Measurements from ENCODE around the gene PCDHA7. TPM values are rescaled to one million over a fixed set of nuclear protein-coding genes. Genes with fewer than 3 reads are reported as not detected.
"Not testable (repeated sequence)": the region's sequence is repeated elsewhere in the genome, so short reads cannot be mapped to it uniquely, and the experiment has no call there.

PCDHA7 gene
- total RNA-seq, 1 donor from 2014 or later: not detected

DNA sequence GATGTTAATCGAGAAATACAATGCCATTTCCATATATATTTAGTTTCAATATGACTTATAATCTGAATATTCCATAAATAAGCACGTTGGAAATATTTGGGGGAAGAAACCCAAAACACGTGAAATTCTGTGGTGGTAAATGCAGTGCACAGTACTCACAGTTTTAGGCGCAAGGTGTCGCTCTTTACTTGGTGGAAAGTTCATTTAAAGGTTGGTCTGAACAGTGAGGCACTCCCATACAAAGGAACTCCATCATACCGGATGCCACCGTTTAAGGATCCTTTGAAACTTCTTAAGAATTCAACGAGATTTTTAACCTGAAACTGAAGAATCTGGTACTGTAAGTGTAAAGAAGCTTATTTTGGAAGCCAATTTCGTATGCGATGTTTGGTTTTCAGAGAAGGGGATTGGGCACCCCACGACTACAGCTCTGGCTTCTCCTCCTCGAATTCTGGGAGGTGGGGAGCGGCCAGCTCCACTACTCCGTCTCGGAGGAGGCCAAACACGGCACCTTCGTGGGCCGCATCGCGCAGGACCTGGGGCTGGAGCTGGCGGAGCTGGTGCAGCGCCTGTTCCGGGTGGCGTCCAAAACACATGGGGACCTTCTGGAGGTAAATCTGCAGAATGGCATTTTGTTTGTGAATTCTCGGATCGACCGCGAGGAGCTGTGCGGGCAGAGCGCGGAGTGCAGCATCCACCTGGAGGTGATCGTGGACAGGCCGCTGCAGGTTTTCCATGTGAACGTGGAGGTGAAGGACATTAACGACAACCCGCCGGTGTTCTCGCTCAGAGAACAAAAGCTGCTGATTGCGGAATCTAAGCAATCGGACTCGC lies 34.9 kb downstream of the PCDHA7 start, which contains the start of gene PCDHA11:
Gene PCDHA11 (plus strand): TSS at position 237 of the 834 bp plus-strand sequence. CDS start 147 bp downstream, at position 384.
- Histone ChIP-seq H3K36me3 (no peaks in the 10 kb centered on the region), H3K4me3 (no peak within 1 kb of the TSS), H3K4me1 (no peaks in the 10 kb centered on the region), H3K27me3 (ENCODE audit: low read depth) (peaks cover 97% of the 10 kb centered on the region), H3K9me3 (replicated peaks) (peaks cover 52% of the 10 kb centered on the region), H3K27ac (replicated peaks) (no peak within 1 kb of the TSS)
- DNase-seq: no peak
- intact Hi-C loops (cut with micrococcal nuclease): no loop called here
- TF ChIP-seq, protein P1, sequence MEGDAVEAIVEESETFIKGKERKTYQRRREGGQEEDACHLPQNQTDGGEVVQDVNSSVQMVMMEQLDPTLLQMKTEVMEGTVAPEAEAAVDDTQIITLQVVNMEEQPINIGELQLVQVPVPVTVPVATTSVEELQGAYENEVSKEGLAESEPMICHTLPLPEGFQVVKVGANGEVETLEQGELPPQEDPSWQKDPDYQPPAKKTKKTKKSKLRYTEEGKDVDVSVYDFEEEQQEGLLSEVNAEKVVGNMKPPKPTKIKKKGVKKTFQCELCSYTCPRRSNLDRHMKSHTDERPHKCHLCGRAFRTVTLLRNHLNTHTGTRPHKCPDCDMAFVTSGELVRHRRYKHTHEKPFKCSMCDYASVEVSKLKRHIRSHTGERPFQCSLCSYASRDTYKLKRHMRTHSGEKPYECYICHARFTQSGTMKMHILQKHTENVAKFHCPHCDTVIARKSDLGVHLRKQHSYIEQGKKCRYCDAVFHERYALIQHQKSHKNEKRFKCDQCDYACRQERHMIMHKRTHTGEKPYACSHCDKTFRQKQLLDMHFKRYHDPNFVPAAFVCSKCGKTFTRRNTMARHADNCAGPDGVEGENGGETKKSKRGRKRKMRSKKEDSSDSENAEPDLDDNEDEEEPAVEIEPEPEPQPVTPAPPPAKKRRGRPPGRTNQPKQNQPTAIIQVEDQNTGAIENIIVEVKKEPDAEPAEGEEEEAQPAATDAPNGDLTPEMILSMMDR (IDR thresholded peaks at IDR 0.05; ENCODE audit: borderline replicate concordance): peak; percentile 16

DNA sequence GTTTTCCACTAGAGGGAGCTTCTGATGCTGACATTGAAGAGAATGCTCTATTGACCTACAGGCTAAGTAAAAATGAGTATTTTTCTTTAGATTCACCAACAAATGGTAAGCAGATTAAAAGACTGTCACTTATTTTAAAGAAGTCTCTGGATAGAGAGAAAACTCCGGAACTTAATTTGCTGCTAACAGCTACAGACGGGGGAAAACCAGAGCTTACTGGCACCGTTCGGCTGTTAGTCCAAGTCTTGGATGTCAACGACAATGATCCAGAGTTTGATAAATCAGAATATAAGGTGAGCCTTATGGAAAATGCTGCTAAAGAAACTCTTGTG lies 35.5 kb downstream of the PCDHA7 start:
- DNase-seq: no peak
- Histone ChIP-seq H3K36me3 (no peaks in the 10 kb centered on the region), H3K4me1 (no peaks in the 10 kb centered on the region), H3K9me3 (replicated peaks) (peaks cover 48% of the 10 kb centered on the region), H3K4me3 (no peak overlapping the region), H3K27ac (replicated peaks) (no peak overlapping the region), H3K27me3 (ENCODE audit: low read depth) (peaks cover 97% of the 10 kb centered on the region)
- TF ChIP-seq, protein P1 (IDR thresholded peaks at IDR 0.05; ENCODE audit: borderline replicate concordance): no peak
- intact Hi-C loops (cut with micrococcal nuclease): no loop called here

DNA sequence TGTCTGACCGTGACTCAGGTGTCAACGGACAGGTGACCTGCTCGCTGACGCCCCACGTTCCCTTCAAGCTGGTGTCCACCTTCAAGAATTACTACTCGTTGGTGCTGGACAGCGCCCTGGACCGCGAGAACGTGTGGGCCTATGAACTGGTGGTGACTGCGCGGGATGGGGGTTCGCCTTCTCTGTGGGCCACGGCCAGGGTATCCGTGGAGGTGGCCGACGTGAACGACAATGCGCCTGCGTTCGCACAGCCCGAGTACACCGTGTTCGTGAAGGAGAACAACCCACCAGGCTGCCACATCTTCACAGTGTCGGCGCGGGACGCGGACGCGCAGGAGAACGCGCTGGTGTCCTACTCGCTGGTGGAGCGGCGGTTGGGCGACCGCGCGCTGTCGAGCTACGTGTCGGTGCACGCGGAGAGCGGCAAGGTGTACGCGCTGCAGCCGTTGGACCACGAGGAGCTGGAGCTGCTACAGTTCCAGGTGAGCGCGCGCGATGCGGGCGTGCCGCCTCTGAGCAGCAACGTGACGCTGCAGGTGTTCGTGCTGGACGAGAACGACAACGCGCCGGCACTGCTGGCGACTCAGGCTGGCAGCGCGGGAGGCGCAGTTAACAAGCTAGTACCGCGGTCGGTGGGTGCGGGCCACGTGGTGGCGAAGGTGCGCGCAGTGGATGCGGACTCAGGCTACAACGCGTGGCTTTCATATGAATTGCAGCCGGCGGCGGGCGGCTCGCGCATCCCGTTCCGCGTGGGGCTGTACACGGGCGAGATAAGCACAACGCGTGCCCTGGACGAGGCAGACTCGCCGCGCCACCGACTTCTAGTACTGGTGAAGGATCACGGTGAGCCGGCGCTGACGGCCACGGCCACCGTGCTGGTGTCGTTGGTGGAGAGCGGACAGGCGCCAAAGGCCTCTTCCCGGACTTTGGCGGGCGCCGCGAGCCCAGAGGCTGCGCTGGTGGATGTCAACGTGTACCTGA lies 36.4 kb downstream of the PCDHA7 start:
- no peaks in the 10 kb centered on the region for H3K4me1 ChIP-seq
- no peak overlapping the region for H3K27ac ChIP-seq (replicated peaks)
- no peak overlapping the region for H3K4me3 ChIP-seq
- peaks cover 99% of the 10 kb centered on the region for H3K27me3 ChIP-seq (ENCODE audit: low read depth)
- H3K9me3 ChIP-seq (replicated peaks): peaks cover 50% of the 10 kb centered on the region
- no peaks in the 10 kb centered on the region for H3K36me3 ChIP-seq
- TF ChIP-seq, protein P1 (IDR thresholded peaks at IDR 0.05; ENCODE audit: borderline replicate concordance): no peak
- no peak for DNase-seq
- intact Hi-C loops (cut with micrococcal nuclease): no loop called here

DNA sequence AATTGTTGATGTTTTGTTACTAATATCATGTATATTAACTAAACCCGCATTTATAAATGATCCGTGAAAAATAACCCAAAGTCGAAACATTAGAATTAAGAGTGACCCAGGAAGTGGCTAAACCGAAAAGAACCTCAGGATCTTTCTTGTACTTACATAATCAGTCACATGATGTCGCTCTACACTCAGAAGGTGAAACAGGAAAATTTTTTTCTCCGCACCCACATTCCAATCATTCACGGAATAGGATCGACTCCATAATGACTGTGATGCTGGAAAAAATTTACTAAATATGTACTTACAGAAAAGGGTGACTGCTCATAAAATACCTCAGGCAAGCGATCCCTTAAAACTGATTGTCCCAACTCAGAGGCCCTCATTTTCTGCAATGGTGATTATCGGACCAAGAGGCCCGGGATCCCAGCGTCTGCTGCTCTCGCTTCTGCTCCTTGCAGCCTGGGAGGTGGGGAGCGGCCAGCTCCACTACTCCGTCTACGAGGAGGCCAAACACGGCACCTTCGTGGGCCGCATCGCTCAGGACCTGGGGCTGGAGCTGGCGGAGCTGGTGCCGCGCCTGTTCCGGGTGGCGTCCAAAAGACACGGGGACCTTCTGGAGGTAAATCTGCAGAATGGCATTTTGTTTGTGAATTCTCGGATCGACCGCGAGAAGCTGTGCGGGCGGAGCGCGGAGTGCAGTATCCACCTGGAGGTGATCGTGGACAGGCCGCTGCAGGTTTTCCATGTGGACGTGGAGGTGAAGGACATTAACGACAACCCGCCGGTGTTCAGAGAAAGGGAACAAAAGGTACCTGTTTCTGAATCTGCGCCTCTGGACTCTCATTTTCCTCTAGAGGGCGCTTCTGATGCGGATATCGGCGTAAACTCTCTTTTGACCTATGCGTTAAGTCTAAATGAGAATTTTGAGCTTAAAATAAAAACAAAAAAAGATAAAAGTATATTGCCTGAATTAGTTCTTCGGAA lies 41.3 kb downstream of the PCDHA7 start, which contains the start of gene PCDHA12:
Gene PCDHA12 (plus strand): TSS at position 224 of the 981 bp plus-strand sequence. CDS start 165 bp downstream, at position 389.
- TF ChIP-seq, protein P1 (IDR thresholded peaks at IDR 0.05; ENCODE audit: borderline replicate concordance): no peak
- H3K36me3 ChIP-seq: no peaks in the 10 kb centered on the region
- no peak within 1 kb of the TSS for H3K27ac ChIP-seq (replicated peaks)
- no peak within 1 kb of the TSS for H3K4me3 ChIP-seq
- H3K9me3 ChIP-seq (replicated peaks): peaks cover 55% of the 10 kb centered on the region
- intact Hi-C loops (cut with micrococcal nuclease): no loop called here
- no peak for DNase-seq
- peaks cover 98% of the 10 kb centered on the region for H3K27me3 ChIP-seq (ENCODE audit: low read depth)
- H3K4me1 ChIP-seq: no peaks in the 10 kb centered on the region

DNA sequence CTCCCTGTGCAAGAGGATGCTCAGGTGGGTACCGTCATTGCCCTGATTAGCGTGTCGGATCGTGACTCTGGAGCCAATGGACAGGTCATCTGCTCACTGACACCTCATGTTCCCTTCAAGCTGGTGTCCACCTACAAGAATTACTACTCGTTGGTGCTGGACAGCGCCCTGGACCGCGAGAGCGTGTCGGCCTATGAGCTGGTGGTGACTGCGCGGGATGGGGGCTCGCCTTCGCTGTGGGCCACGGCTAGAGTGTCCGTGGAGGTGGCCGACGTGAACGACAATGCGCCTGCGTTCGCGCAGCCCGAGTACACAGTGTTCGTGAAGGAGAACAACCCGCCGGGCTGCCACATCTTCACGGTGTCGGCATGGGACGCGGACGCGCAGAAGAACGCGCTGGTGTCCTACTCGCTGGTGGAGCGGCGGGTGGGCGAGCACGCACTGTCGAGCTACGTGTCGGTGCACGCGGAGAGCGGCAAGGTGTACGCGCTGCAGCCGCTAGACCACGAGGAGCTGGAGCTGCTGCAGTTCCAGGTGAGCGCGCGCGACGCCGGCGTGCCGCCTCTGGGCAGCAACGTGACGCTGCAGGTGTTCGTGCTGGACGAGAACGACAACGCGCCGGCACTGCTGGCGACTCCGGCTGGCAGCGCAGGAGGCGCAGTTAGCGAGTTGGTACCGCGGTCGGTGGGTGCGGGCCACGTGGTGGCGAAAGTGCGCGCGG lies 42.6 kb downstream of the PCDHA7 start:
- Histone ChIP-seq H3K9me3 (replicated peaks) (peaks cover 48% of the 10 kb centered on the region), H3K27me3 (ENCODE audit: low read depth) (peaks cover 98% of the 10 kb centered on the region)
- H3K4me1 ChIP-seq; intact Hi-C loops (cut with micrococcal nuclease); H3K36me3 ChIP-seq; H3K27ac ChIP-seq (replicated peaks); DNase-seq; H3K4me3 ChIP-seq: not testable (repeated sequence)
